Stomach (tissue), 9 donors: ENCODE data around the gene FLRT1. TPM values are rescaled to one million over a fixed set of nuclear protein-coding genes. Genes with fewer than 3 reads are reported as not detected.

Experiments
- DNase-seq, 2 donors: peaks; one replicate each; pipeline versions ENCODE4 v3.0.0 to v3.0.0-alpha.2; 2013 to 2019
- H3K27ac ChIP-seq, 5 donors: fragments of 200-600 bp in 4 of 5; sonication (generic) in 4 of 5; one replicate each; pipeline ENCODE4 v1.5.1; 2013 to 2019; ENCODE audit warnings: mild to moderate bottlenecking in 1 of 5, moderate library complexity in 1 of 5
- H3K27me3 ChIP-seq, 3 donors: fragments of 200-600 bp; sonication (generic); one replicate each; pipeline ENCODE4 v1.5.1; 2017 to 2019; ENCODE audit warnings: mixed run types in 1 of 3
- H3K36me3 ChIP-seq, 4 donors: fragments of 200-600 bp; sonication (generic); 1 replicate in 3 of 4; 2 replicates in 1 of 4; pipeline ENCODE4 v1.5.1; 2016 to 2019
- H3K4me1 ChIP-seq, 4 donors: fragments of 200-600 bp; sonication (generic); one replicate each; pipeline ENCODE4 v1.5.1; 2016 to 2019
- H3K4me3 ChIP-seq, 4 donors: fragments of 200-600 bp; sonication (generic) in 3 of 4; one replicate each; pipeline ENCODE4 v1.5.1; 2016 to 2019; ENCODE audit warnings: mild to moderate bottlenecking in 1 of 4
- H3K9me3 ChIP-seq, 4 donors: fragments of 200-600 bp; sonication (generic); one replicate each; pipeline ENCODE4 v1.5.1; 2016 to 2019
- CTCF ChIP-seq, 7 experiments: fragments of 450-650 bp in 4 of 7; fragments of 200-600 bp in 3 of 7; sonication (generic) in 3 of 7; IDR thresholded peaks; one replicate each; pipeline ENCODE4 v1.5.1; 2016 to 2019; ENCODE audit warnings: antibody characterized with exemption in 7 of 7, control low read depth in 2 of 7, mild to moderate bottlenecking in 1 of 7
- EP300 ChIP-seq: sonication (generic); formaldehyde crosslinking; IDR thresholded peaks from one replicate; pipeline ENCODE4 v1.6.1; 2017; ENCODE audit warnings: antibody characterized with exemption
- POLR2A ChIP-seq, 4 donors: fragments of 450-650 bp; IDR thresholded peaks; one replicate each; pipeline ENCODE4 v1.6.1; 2016; ENCODE audit warnings: antibody characterized with exemption in 4 of 4, control low read depth in 2 of 4, mild to moderate bottlenecking in 1 of 4, moderate library complexity in 1 of 4
- POLR2AphosphoS5 ChIP-seq, 3 donors: sonication (generic); formaldehyde crosslinking; IDR thresholded peaks; one replicate each; pipeline ENCODE4 v1.6.1; 2016; ENCODE audit warnings: antibody characterized with exemption in 3 of 3
- WGBS, 5 donors: extraction: QIAGEN DNeasy Blood & Tissue Kit in 3 of 5; methylation state at CpG; one replicate each; pipeline versions ENCODE4 v1.1.5 to v1.1.7; 2013 to 2018; 5-methylcytosine and 5-hydroxymethylcytosine counted together
- intact Hi-C: fragments of 100-400 bp; cut with DNase I; formaldehyde crosslinking; loops from one replicate; pipeline ENCODE4 v1.15.1; 2023; ENCODE audit warnings: low total_unique reads
- polyA plus RNA-seq, 3 donors: library from polyadenylated mRNA; stranded (reverse); fragments of 200-250 nt; gene quantifications; one replicate each; pipeline ENCODE4 v1.2.3, GENCODE V29; 2013
- total RNA-seq, 5 donors: library from RNA; depleted of rRNA; stranded (reverse); fragments of >200 nt; gene quantifications; one replicate each; pipeline versions ENCODE4 v1.1.0 to v1.2.3, GENCODE V29; 2014 to 2016
- donor health status: healthy with polysubstance abuse.
- donor health status: Bipolar disorder and iron deficiency.
- donor health status: healthy.

The FLRT1 gene
- total and polyA plus RNA-seq, 8 donors = 0.12 to 1.3 (median 0.51) TPM; not detected in 4

GRCh38 chr11:64032050-64032449, 3.7 kb upstream of the FLRT1 start:
- intact Hi-C loops = no loop called here
- H3K4me3 ChIP-seq = no peak overlapping the region
- H3K9me3 ChIP-seq = no peaks in the 10 kb centered on the region
- 69 to 89% (median 79%) methylated on average over 4 of the region's 4 CpGs for WGBS, 5 donors
- TF ChIP-seq CTCF (IDR thresholded peaks at IDR 0.05) (no peak), POLR2AphosphoS5 (IDR thresholded peaks at IDR 0.05) (no peak), EP300 (no peak), POLR2A (IDR thresholded peaks at IDR 0.05) (no peak)
- H3K27me3 ChIP-seq = peaks cover 0 to 70% (median 37%) of the 10 kb centered on the region in 3 donors
- H3K4me1 ChIP-seq = peaks cover 19 to 40% (median 28%) of the 10 kb centered on the region in 4 donors
- no peak for DNase-seq
- no peaks in the 10 kb centered on the region for H3K36me3 ChIP-seq
- no peak overlapping the region for H3K27ac ChIP-seq

- H3K27ac ChIP-seq = no peak overlapping the region
- no peaks in the 10 kb centered on the region for H3K9me3 ChIP-seq
- no peak for DNase-seq
- H3K4me1 ChIP-seq = peaks cover 14 to 28% (median 19%) of the 10 kb centered on the region in 4 donors
- no peak overlapping the region for H3K4me3 ChIP-seq
- H3K27me3 ChIP-seq = peaks cover 0 to 66% (median 29%) of the 10 kb centered on the region in 3 donors
- TF ChIP-seq POLR2A (IDR thresholded peaks at IDR 0.05) (no peak), CTCF (IDR thresholded peaks at IDR 0.05) (no peak), EP300 (no peak)
- no peaks in the 10 kb centered on the region for H3K36me3 ChIP-seq
- 71 to 82% (median 78%) methylated on average over 9 of the region's 9 CpGs for WGBS, 5 donors
- intact Hi-C loops = no loop called here
Observed at GRCh38 chr11:64034411-64034811, 1.3 kb upstream of the FLRT1 start.

- intact Hi-C loops = no loop called here
Observed at GRCh38 chr11:64035081-64035524, 628 bp upstream of the FLRT1 start.

More at GRCh38 chr11:64035081-64035524, 628 bp upstream of the FLRT1 start:
- TF ChIP-seq POLR2A (IDR thresholded peaks at IDR 0.05) (no peak), POLR2AphosphoS5 (IDR thresholded peaks at IDR 0.05) (no peak), EP300 (no peak), CTCF (IDR thresholded peaks at IDR 0.05) (no peak)
- WGBS, 5 donors = 7 to 19% (median 16%) methylated on average over 14 to 17 of the region's 17 CpGs
- H3K4me1 ChIP-seq = peaks cover 14 to 28% (median 19%) of the 10 kb centered on the region in 4 donors
- H3K27me3 ChIP-seq = peaks cover 0 to 67% (median 29%) of the 10 kb centered on the region in 3 donors
- no peaks in the 10 kb centered on the region for H3K36me3 ChIP-seq
- H3K4me3 ChIP-seq = peak overlapping the region; percentile 27 to 62 (median 42)
- peak in 1 of 2 donors; percentile 50 for DNase-seq
- H3K9me3 ChIP-seq = no peaks in the 10 kb centered on the region
- H3K27ac ChIP-seq = no peak overlapping the region
